ENCODE results near the gene C19orf44.
A peak's percentile ranks its signal among the peaks of the same experiment; 100 is the strongest.
"Not testable (repeated sequence)": the region's sequence is repeated elsewhere in the genome, so short reads cannot be mapped to it uniquely, and the experiment has no call there.

C19orf44 gene

GRCh38 chr19:16495982-16496612, at the start of gene C19orf44, which contains the start of gene CALR3:
C19orf44 (plus strand) TSS chr19:16496394; CDS start chr19:16500793, 4,399 bp downstream.
CALR3 (minus strand) TSS chr19:16496167; CDS start chr19:16496129, 38 bp downstream.
- TF ChIP-seq CTCF (IDR thresholded peaks at IDR 0.05; ENCODE audit: borderline replicate concordance, insufficient read depth, low read depth, low read length), result no peak
- peak within 1 kb of the TSS; percentile 71 for H3K4me3 ChIP-seq (ENCODE audit: low read depth, low read length)

GRCh38 chr19:16446724-16447368, 49.3 kb upstream of the C19orf44 start:
- H3K4me3 ChIP-seq (ENCODE audit: low read depth, low read length), result no peak overlapping the region
- TF ChIP-seq CTCF (IDR thresholded peaks at IDR 0.05; ENCODE audit: borderline replicate concordance, insufficient read depth, low read depth, low read length), result no peak

- not testable (repeated sequence) for H3K4me3 ChIP-seq (ENCODE audit: low read depth, low read length)
Observed at GRCh38 chr19:16448872-16449271, 47.3 kb upstream of the C19orf44 start.

GRCh38 chr19:16449330-16449961, 46.7 kb upstream of the C19orf44 start:
- TF ChIP-seq CTCF (IDR thresholded peaks at IDR 0.05; ENCODE audit: borderline replicate concordance, insufficient read depth, low read depth, low read length), result no peak
- no peak overlapping the region for H3K4me3 ChIP-seq (ENCODE audit: low read depth, low read length)

- no peak for TF ChIP-seq CTCF (IDR thresholded peaks at IDR 0.05; ENCODE audit: borderline replicate concordance, insufficient read depth, low read depth, low read length)
Observed at GRCh38 chr19:16452325-16452724, 43.9 kb upstream of the C19orf44 start.

GRCh38 chr19:16454351-16454918, 41.8 kb upstream of the C19orf44 start:
- no peak overlapping the region for H3K4me3 ChIP-seq (ENCODE audit: low read depth, low read length)
- TF ChIP-seq CTCF (IDR thresholded peaks at IDR 0.05; ENCODE audit: borderline replicate concordance, insufficient read depth, low read depth, low read length), result no peak

More at GRCh38 chr19:16452325-16452724, 43.9 kb upstream of the C19orf44 start:
- H3K4me3 ChIP-seq (ENCODE audit: low read depth, low read length), result no peak overlapping the region

- H3K4me3 ChIP-seq (ENCODE audit: low read depth, low read length), result no peak overlapping the region
- TF ChIP-seq CTCF (IDR thresholded peaks at IDR 0.05; ENCODE audit: borderline replicate concordance, insufficient read depth, low read depth, low read length), result no peak
Observed at GRCh38 chr19:16455489-16455888, 40.7 kb upstream of the C19orf44 start.

Measured in GM12875 (cell line).